Effector memory CD8-positive, alpha-beta T cell (primary cell): Measurements from ENCODE around the gene ASF1A.

Source experiments
- ATAC-seq: fragments of 150-1000 bp; cut with Tn5 transposase; replicated peaks from 2 replicates; pipeline ENCODE4 v1.10.0; 2021; ENCODE audit warnings: mild to moderate bottlenecking, moderate library complexity
- DNase-seq, 3 experiments: peaks; one replicate each; pipeline ENCODE4 v3.0.0; 2021
- H3K27ac Mint-ChIP-seq, 2 donors: one replicate each; pipeline ENCODE4 v1.8.0; 2022; ENCODE audit warnings: mild to moderate bottlenecking in 2 of 2, mixed read lengths in 2 of 2, moderate library complexity in 2 of 2
- H3K27me3 Mint-ChIP-seq, 2 donors: one replicate each; pipeline ENCODE4 v1.8.0; 2022; ENCODE audit warnings: mixed read lengths in 2 of 2
- H3K36me3 Mint-ChIP-seq: one replicate; pipeline ENCODE4 v1.8.0; 2022; ENCODE audit warnings: mild to moderate bottlenecking, moderate library complexity, mixed read lengths; ENCODE audit not compliant: insufficient read depth
- H3K4me1 Mint-ChIP-seq, 2 donors: one replicate each; pipeline ENCODE4 v1.8.0; 2022; ENCODE audit warnings: low read depth in 2 of 2, mixed read lengths in 2 of 2
- H3K4me3 Mint-ChIP-seq, 2 donors: one replicate each; pipeline ENCODE4 v1.8.0; 2022; ENCODE audit warnings: mild to moderate bottlenecking in 2 of 2, mixed read lengths in 2 of 2, moderate library complexity in 2 of 2
- H3K9me3 Mint-ChIP-seq, 2 donors: one replicate each; pipeline ENCODE4 v1.8.0; 2022; ENCODE audit warnings: mixed read lengths in 2 of 2

Gene ASF1A

GRCh38 chr6:118905084-118905483 lies 11.1 kb downstream of the ASF1A start:
- ATAC-seq: no peak
- H3K27ac Mint-ChIP-seq: peak overlapping the region in 1 of 2 donors; percentile 80

GRCh38 chr6:118905851-118906250 lies 11.9 kb downstream of the ASF1A start:
- ATAC-seq (peak; percentile 49), DNase-seq (no peak)
- peak overlapping the region; percentile 62 to 80 for H3K27ac Mint-ChIP-seq
- no peak overlapping the region for H3K4me3 Mint-ChIP-seq
- H3K36me3 Mint-ChIP-seq: peaks cover 72% of the 10 kb centered on the region
- no peaks in the 10 kb centered on the region for H3K27me3 Mint-ChIP-seq
- peaks cover 15 to 25% of the 10 kb centered on the region in 2 donors for H3K4me1 Mint-ChIP-seq
- H3K9me3 Mint-ChIP-seq: no peaks in the 10 kb centered on the region

More at GRCh38 chr6:118905084-118905483, 11.1 kb downstream of the ASF1A start:
- H3K27me3 Mint-ChIP-seq: no peaks in the 10 kb centered on the region
- H3K36me3 Mint-ChIP-seq: peaks cover 69% of the 10 kb centered on the region
- H3K4me3 Mint-ChIP-seq: no peak overlapping the region
- H3K9me3 Mint-ChIP-seq: no peaks in the 10 kb centered on the region
- peaks cover 23 to 33% of the 10 kb centered on the region in 2 donors for H3K4me1 Mint-ChIP-seq
- no peak for DNase-seq

- H3K4me1 Mint-ChIP-seq: peaks cover 8 to 11% of the 10 kb centered on the region in 2 donors
- no peak for DNase-seq
- no peak overlapping the region for H3K4me3 Mint-ChIP-seq
- peaks cover 66% of the 10 kb centered on the region for H3K36me3 Mint-ChIP-seq
- no peak overlapping the region for H3K27ac Mint-ChIP-seq
- no peak for ATAC-seq
- H3K9me3 Mint-ChIP-seq: no peaks in the 10 kb centered on the region
- no peaks in the 10 kb centered on the region for H3K27me3 Mint-ChIP-seq
Observed at GRCh38 chr6:118908441-118908840, 14.5 kb downstream of the ASF1A start.

GRCh38 chr6:118912646-118913045 lies 18.7 kb downstream of the ASF1A start:
- Mint-ChIP-seq H3K4me1 (peaks cover 0 to 4% of the 10 kb centered on the region in 2 donors), H3K27ac (peak overlapping the region; percentile 14 to 53), H3K27me3 (no peaks in the 10 kb centered on the region), H3K9me3 (no peaks in the 10 kb centered on the region), H3K36me3 (peaks cover 57% of the 10 kb centered on the region), H3K4me3 (no peak overlapping the region)
- ATAC-seq: no peak
- no peak for DNase-seq

GRCh38 chr6:118913161-118913560 lies 19.2 kb downstream of the ASF1A start:
- H3K27ac Mint-ChIP-seq: peak overlapping the region; percentile 14 to 53
- DNase-seq: no peak
- H3K4me3 Mint-ChIP-seq: no peak overlapping the region
- peaks cover 0 to under 1% of the 10 kb centered on the region in 2 donors for H3K4me1 Mint-ChIP-seq
- no peaks in the 10 kb centered on the region for H3K27me3 Mint-ChIP-seq
- H3K36me3 Mint-ChIP-seq: peaks cover 54% of the 10 kb centered on the region
- no peaks in the 10 kb centered on the region for H3K9me3 Mint-ChIP-seq
- ATAC-seq: no peak

- Mint-ChIP-seq H3K4me1 (no peaks in the 10 kb centered on the region), H3K27ac (peak overlapping the region; percentile 34 to 65), H3K36me3 (peaks cover 50% of the 10 kb centered on the region)
Observed at GRCh38 chr6:118914598-118914997, 20.6 kb downstream of the ASF1A start.

GRCh38 chr6:118917546-118918328 lies 23.8 kb downstream of the ASF1A start:
- H3K4me3 Mint-ChIP-seq: no peak overlapping the region
- DNase-seq (no peak), ATAC-seq (no peak)
- H3K36me3 Mint-ChIP-seq: peaks cover 36% of the 10 kb centered on the region
- no peaks in the 10 kb centered on the region for H3K27me3 Mint-ChIP-seq
- H3K4me1 Mint-ChIP-seq: no peaks in the 10 kb centered on the region
- no peaks in the 10 kb centered on the region for H3K9me3 Mint-ChIP-seq
- H3K27ac Mint-ChIP-seq: no peak overlapping the region

More at GRCh38 chr6:118914598-118914997, 20.6 kb downstream of the ASF1A start:
- ATAC-seq: no peak
- Mint-ChIP-seq H3K9me3 (no peaks in the 10 kb centered on the region), H3K27me3 (no peaks in the 10 kb centered on the region), H3K4me3 (no peak overlapping the region)
- DNase-seq: no peak

GRCh38 chr6:118918329-118918725 lies 24.4 kb downstream of the ASF1A start:
- Mint-ChIP-seq H3K4me1 (no peaks in the 10 kb centered on the region), H3K36me3 (peaks cover 37% of the 10 kb centered on the region), H3K9me3 (no peaks in the 10 kb centered on the region), H3K4me3 (no peak overlapping the region), H3K27ac (no peak overlapping the region), H3K27me3 (no peaks in the 10 kb centered on the region)
- DNase-seq (no peak), ATAC-seq (no peak)

- Mint-ChIP-seq H3K27me3 (no peaks in the 10 kb centered on the region), H3K4me3 (no peak overlapping the region), H3K9me3 (no peaks in the 10 kb centered on the region), H3K4me1 (peaks cover 0 to 3% of the 10 kb centered on the region in 2 donors), H3K27ac (peak overlapping the region in 1 of 2 donors; percentile 68), H3K36me3 (peaks cover 46% of the 10 kb centered on the region)
- ATAC-seq (no peak), DNase-seq (no peak)
Observed at GRCh38 chr6:118921084-118921483, 27.1 kb downstream of the ASF1A start.

GRCh38 chr6:118923035-118923434 lies 29.1 kb downstream of the ASF1A start:
- Mint-ChIP-seq H3K27ac (no peak overlapping the region), H3K27me3 (no peaks in the 10 kb centered on the region), H3K36me3 (peaks cover 51% of the 10 kb centered on the region), H3K4me1 (peaks cover 0 to 3% of the 10 kb centered on the region in 2 donors), H3K4me3 (no peak overlapping the region), H3K9me3 (no peaks in the 10 kb centered on the region)
- DNase-seq (no peak), ATAC-seq (no peak)

- DNase-seq: no peak
- no peaks in the 10 kb centered on the region for H3K9me3 Mint-ChIP-seq
- no peak for ATAC-seq
- no peaks in the 10 kb centered on the region for H3K27me3 Mint-ChIP-seq
- H3K27ac Mint-ChIP-seq: no peak overlapping the region
- peaks cover 40% of the 10 kb centered on the region for H3K36me3 Mint-ChIP-seq
- H3K4me1 Mint-ChIP-seq: peaks cover 10 to 17% of the 10 kb centered on the region in 2 donors
- no peak overlapping the region for H3K4me3 Mint-ChIP-seq
Observed at GRCh38 chr6:118930680-118931079, 36.7 kb downstream of the ASF1A start.

- Mint-ChIP-seq H3K27ac (no peak overlapping the region), H3K27me3 (no peaks in the 10 kb centered on the region), H3K4me3 (no peak overlapping the region), H3K4me1 (peaks cover 13 to 17% of the 10 kb centered on the region in 2 donors), H3K9me3 (no peaks in the 10 kb centered on the region), H3K36me3 (peaks cover 37% of the 10 kb centered on the region)
- DNase-seq (no peak), ATAC-seq (no peak)
Observed at GRCh38 chr6:118931436-118931835, 37.5 kb downstream of the ASF1A start.

- no peaks in the 10 kb centered on the region for H3K27me3 Mint-ChIP-seq
- no peaks in the 10 kb centered on the region for H3K9me3 Mint-ChIP-seq
- peak overlapping the region in 1 of 2 donors; percentile 32 for H3K27ac Mint-ChIP-seq
- peaks cover 13 to 17% of the 10 kb centered on the region in 2 donors for H3K4me1 Mint-ChIP-seq
- peaks cover 32% of the 10 kb centered on the region for H3K36me3 Mint-ChIP-seq
- no peak overlapping the region for H3K4me3 Mint-ChIP-seq
- ATAC-seq (no peak), DNase-seq (no peak)
Observed at GRCh38 chr6:118932421-118932820, 38.5 kb downstream of the ASF1A start.

GRCh38 chr6:118933855-118934460 lies 40.0 kb downstream of the ASF1A start:
- Mint-ChIP-seq H3K27me3 (no peaks in the 10 kb centered on the region), H3K9me3 (no peaks in the 10 kb centered on the region), H3K36me3 (peaks cover 28% of the 10 kb centered on the region), H3K4me3 (peak overlapping the region; percentile 92 to 95), H3K27ac (peak overlapping the region; percentile 88 to 94), H3K4me1 (peaks cover 13 to 17% of the 10 kb centered on the region in 2 donors)
- ATAC-seq (no peak), DNase-seq (no peak)
